Measurements from ENCODE around the gene VASN. TPM values are rescaled to one million over a fixed set of nuclear protein-coding genes. Genes with fewer than 3 reads are reported as not detected.
A peak's percentile ranks its signal among the peaks of the same experiment; 100 is the strongest.

The VASN gene
- total and polyA plus RNA-seq, 9 of the 15 experiments (the other 6 are each of a cell fraction or from before 2014, with no cell fraction given) = 0.01 to 2.5 (median 0.41) TPM; not detected in 1

- TF ChIP-seq, protein P1, sequence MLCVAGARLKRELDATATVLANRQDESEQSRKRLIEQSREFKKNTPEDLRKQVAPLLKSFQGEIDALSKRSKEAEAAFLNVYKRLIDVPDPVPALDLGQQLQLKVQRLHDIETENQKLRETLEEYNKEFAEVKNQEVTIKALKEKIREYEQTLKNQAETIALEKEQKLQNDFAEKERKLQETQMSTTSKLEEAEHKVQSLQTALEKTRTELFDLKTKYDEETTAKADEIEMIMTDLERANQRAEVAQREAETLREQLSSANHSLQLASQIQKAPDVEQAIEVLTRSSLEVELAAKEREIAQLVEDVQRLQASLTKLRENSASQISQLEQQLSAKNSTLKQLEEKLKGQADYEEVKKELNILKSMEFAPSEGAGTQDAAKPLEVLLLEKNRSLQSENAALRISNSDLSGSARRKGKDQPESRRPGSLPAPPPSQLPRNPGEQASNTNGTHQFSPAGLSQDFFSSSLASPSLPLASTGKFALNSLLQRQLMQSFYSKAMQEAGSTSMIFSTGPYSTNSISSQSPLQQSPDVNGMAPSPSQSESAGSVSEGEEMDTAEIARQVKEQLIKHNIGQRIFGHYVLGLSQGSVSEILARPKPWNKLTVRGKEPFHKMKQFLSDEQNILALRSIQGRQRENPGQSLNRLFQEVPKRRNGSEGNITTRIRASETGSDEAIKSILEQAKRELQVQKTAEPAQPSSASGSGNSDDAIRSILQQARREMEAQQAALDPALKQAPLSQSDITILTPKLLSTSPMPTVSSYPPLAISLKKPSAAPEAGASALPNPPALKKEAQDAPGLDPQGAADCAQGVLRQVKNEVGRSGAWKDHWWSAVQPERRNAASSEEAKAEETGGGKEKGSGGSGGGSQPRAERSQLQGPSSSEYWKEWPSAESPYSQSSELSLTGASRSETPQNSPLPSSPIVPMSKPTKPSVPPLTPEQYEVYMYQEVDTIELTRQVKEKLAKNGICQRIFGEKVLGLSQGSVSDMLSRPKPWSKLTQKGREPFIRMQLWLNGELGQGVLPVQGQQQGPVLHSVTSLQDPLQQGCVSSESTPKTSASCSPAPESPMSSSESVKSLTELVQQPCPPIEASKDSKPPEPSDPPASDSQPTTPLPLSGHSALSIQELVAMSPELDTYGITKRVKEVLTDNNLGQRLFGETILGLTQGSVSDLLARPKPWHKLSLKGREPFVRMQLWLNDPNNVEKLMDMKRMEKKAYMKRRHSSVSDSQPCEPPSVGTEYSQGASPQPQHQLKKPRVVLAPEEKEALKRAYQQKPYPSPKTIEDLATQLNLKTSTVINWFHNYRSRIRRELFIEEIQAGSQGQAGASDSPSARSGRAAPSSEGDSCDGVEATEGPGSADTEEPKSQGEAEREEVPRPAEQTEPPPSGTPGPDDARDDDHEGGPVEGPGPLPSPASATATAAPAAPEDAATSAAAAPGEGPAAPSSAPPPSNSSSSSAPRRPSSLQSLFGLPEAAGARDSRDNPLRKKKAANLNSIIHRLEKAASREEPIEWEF (CRISPR knock-in tag; IDR thresholded peaks at IDR 0.05) = no peak
- TF ChIP-seq NR4A1 (CRISPR knock-in tag; IDR thresholded peaks at IDR 0.05) (0 out of 2 replicates have a peak, but pooled peaks have one; percentile 4), NR4A1 (tag; IDR thresholded peaks at IDR 0.05) (no peak; the same call in 1 of the 2 replicates), MECOM (CRISPR knock-in tag; IDR thresholded peaks at IDR 0.05) (no peak), ZNF584 (CRISPR knock-in tag; IDR thresholded peaks at IDR 0.05; ENCODE audit: low read depth) (peak; percentile 77; the same call in 1 of the 2 replicates), NR2F6 (CRISPR knock-in tag; IDR thresholded peaks at IDR 0.05) (no peak), MAFG (tag; conservative IDR thresholded peaks at IDR 0.05) (no peak), EWSR1 (IDR thresholded peaks at IDR 0.05; ENCODE audit: borderline replicate concordance, low read depth, partially characterized antibody) (no peak), NUFIP1 (IDR thresholded peaks at IDR 0.05; ENCODE audit: partially characterized antibody) (no peak), BCOR (IDR thresholded peaks at IDR 0.05) (no peak), ZNF146 (CRISPR knock-in tag; IDR thresholded peaks at IDR 0.05; ENCODE audit: unreplicated experiment) (no peak), MEIS2 (IDR thresholded peaks at IDR 0.05; ENCODE audit: partially characterized antibody) (peak; percentile 100), CHD4 (IDR thresholded peaks at IDR 0.05; ENCODE audit: insufficient read depth, insufficient replicate concordance, low read depth, low read length, poor library complexity, severe bottlenecking) (no peak)
- TF ChIP-seq, protein P2, sequence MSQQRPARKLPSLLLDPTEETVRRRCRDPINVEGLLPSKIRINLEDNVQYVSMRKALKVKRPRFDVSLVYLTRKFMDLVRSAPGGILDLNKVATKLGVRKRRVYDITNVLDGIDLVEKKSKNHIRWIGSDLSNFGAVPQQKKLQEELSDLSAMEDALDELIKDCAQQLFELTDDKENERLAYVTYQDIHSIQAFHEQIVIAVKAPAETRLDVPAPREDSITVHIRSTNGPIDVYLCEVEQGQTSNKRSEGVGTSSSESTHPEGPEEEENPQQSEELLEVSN (IDR thresholded peaks at IDR 0.05; ENCODE audit: borderline replicate concordance in 1 of 2, extremely low read depth in 1 of 2, insufficient read depth in 1 of 2, insufficient read length in 1 of 2, low read depth in 1 of 2, low read length in 1 of 2, poor library complexity in 1 of 2, severe bottlenecking in 1 of 2) = peak; percentile 73 to 74
These were observed 53.9 kb downstream of the VASN start, which contains the start of gene DNAJA3 (continued) for GRCh38 chr16:4425378-4426020.

All from K562 (cell line).